GM15510 (cell line): ENCODE measurements around the gene MAU2.

ENCODE experiments used
- POLR2A ChIP-seq: IDR thresholded peaks from 3 replicates; pipeline ENCODE4 v1.6.1; 2011; ENCODE audit warnings: borderline replicate concordance; ENCODE audit not compliant: insufficient read length; ENCODE audit errors: extremely low read depth

MAU2 gene

GRCh38 chr19:19348266-19348665 lies 27.6 kb downstream of the MAU2 start:
- TF ChIP-seq POLR2A, result no peak

- TF ChIP-seq POLR2A, result no peak
These were observed 28.7 kb downstream of the MAU2 start for GRCh38 chr19:19349365-19349764.

GRCh38 chr19:19352823-19353222 lies 32.2 kb downstream of the MAU2 start:
- no peak for TF ChIP-seq POLR2A

DNA sequence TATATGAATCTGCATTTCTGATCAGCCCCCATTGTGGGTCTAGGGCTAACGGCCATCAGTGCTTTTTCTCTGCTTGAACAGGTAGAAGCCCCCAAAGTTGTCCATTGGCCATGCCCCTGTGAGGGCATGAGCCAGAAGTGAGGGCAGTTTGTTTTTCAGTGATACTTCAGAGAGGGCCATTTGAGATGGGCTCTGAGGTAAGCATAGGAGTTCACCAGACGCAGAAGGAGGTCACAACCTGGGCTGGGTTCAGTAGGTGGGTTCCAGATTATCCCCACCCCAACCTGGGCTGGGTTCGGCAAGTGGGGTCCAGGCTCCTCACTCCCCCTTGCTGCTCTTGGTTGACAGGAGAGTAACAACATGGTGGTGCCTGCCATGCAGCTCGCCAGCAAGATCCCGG lies 33.4 kb downstream of the MAU2 start:
- no peak for TF ChIP-seq POLR2A

DNA sequence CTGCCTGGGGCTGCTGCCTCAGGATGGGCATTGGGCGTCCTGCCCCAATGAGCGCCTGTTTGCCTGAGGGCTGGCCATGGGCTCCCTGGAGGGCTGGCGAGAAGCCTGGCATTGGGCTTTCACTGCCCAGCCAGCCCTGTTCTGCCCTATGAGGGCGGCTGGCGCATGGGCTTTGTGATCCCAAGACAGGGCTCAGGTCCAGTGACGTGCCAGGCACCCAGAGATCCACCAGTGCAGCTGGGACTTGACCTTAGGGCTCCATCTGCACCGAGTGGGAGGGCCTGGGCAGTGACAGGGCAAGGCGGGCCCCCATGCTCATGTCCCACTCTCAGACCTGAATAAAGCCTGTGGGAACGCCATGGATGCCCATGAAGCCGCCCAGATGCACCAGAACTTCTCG lies 34.3 kb downstream of the MAU2 start:
- no peak for TF ChIP-seq POLR2A

- no peak for TF ChIP-seq POLR2A
These were observed 35.0 kb downstream of the MAU2 start for GRCh38 chr19:19355606-19356139.

GRCh38 chr19:19356500-19356899 lies 35.9 kb downstream of the MAU2 start:
- TF ChIP-seq POLR2A, result no peak

GRCh38 chr19:19356901-19357566 lies 36.4 kb downstream of the MAU2 start:
- TF ChIP-seq POLR2A, result no peak

DNA sequence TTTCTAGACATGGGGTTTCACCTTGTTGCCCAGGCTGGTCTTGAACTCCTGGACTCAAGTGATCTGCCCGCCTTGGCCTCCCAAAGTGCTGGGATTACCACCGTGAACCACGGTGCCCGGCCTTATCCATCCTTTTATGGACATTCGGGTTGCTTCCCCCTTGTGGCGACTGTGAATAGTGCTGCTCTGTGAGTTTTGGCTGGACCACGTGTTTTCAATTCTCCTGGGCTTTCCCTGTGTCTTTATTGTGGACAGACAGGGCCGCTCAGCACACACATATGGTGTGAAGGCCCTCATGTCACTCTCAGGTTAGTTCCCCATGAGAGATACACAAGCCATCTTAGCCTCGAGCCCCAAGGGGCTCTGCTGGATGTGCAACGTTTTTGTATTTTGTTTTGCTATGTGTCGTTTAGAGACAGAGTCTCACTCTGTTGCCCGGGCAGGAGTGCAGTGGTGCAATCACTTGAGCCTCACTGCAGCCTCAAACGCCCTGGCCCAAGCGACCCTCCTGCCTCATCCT lies 40.5 kb downstream of the MAU2 start:
- no peak for TF ChIP-seq POLR2A

DNA sequence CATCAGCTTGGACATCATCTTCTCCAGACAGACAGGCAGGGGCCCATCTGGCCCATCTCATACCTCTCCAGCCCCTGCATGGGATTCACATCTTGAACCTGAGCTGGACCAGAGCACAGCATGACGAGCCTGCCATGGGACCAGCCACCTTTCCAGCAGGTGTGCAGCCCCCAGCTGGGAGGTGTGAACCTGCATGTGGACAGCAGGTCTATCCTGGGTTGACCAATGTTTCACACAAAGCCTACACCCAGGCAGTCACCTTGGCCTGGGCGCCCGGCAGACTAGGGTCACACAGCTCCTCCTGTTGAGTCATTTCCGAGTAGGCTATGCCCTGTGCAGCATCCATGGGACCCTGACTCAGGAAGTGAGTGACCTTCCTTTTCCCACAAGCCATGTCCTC lies 41.4 kb downstream of the MAU2 start:
- TF ChIP-seq POLR2A, result no peak

DNA sequence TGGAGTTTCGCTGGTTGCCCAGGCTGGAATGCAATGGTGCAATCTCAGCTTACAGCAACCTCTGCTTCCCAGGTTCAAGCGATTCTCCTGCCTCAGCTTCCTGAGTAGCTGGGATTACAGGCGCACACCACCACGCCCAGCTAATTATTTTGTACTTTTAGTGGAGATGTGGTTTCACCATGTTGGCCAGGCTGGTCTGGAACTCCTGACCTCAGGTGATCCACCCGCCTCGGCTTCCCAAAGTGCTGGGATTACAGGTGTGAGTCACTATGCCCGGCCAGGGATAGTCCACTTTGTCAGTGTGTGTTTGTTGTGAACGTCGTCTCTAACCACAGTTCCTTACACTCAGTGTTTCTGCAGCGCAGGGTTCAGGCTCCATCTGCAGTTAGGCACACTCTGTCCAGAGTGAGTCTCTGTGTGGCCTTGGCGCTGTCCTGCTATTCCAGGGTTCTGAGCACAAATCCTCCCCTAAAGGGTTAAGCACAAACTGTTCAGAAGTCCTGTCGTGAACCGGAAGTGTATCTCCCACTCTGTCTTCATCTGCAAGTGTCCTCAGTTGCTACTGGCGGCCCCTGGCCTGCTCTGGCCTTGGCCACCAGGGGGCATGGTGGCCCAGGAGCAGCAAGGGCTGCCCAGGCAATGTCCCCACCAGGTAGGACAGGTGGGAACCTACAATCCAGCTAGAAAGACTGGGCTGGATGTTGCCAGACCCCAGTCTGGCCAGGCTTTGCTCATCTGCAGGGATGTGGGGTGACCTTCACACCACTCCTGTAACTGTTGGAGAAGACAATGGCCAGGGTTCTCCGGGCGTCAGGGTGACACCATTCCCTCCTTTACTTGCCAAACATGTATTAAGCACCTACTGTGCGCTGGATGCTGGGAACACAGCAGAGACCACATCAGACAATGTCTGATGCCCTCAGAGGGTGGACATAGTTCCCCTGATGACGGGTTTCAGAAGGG lies 46.1 kb downstream of the MAU2 start:
- no peak for TF ChIP-seq POLR2A

DNA sequence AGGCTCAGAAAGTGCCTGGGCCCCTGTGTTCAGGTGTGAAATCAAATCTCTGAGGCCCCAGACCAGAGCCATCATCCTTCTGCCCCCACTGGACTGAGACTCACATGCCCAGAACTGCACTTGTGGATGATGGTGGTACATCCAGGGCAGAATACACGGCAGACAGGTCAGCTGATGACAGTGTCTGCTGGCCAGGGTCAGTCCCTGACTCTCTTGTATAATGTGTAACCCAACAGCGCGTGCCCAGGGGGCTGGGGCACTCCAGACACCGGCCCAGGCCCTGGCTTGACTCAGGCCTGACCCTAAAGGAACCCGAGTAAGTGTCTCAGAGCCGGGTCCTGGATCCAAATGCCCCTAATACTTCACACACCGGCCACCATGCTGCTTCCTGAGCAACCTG lies 47.5 kb downstream of the MAU2 start:
- TF ChIP-seq POLR2A, result no peak

GRCh38 chr19:19371059-19371458 lies 50.4 kb downstream of the MAU2 start:
- no peak for TF ChIP-seq POLR2A

DNA sequence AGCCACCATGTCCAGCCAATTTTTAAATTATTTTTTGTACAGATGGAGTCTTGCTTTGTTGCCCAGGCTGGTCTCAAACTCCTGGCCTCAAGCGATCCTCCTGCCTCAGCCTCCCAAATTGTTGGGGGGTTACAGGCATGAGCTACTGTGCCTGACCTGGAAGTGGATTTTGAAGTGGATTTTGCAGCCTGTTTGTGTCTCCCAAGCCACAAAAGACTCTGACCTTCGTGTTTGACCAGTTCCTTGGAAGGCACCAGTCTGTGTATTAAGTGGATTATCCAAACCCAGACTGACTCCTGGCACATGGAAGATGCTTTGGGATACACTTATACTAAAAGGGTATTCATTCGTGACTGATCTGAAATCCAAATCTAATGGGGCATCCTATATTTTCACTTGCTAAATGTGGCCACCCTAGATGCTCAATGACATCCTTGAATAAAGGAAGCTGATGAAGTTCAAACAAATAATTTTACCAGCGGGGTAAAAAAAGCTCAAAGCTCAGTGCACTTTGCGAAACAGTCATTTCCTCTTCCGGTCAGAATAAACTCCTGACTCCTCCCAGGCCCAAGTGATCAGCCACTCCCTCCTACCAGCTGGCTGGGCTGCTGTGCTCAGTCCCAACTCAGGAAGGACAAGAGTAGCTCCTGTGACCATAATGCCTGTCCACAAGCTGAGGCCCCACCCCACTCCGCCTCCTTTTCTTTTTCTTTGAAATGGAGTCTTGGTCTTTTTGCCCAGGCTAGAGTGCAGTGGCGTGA lies 52.2 kb downstream of the MAU2 start:
- peak; percentile 48 for TF ChIP-seq POLR2A

DNA sequence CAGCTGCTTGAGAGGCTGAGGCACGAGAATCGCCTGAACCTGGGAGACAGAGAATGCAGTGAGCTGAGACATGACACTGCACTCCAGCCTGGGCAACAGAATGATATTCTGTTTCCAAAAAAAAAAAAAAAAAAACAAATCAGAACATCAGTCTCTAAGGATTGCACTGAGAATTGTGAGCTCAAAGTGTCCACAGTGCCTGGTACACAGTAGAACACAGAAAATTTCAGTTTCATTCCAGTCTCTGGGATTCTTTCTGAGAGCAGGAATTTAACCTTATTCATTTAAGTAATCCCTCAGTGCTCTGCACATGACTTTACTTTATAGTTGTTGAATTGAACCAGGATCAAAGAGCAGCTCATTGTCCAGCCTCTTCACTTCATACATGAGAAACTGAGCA lies 58.9 kb downstream of the MAU2 start:
- TF ChIP-seq POLR2A, result no peak
